ENCODE data around the gene METTL15.
"Not testable (repeated sequence)": the region's sequence is repeated elsewhere in the genome, so short reads cannot be mapped to it uniquely, and the experiment has no call there.

METTL15 gene

GRCh38 chr11:28110108-28110820, 2.1 kb downstream of the METTL15 start:
- DNase-seq (ENCODE audit: low spot score) = peak; percentile 83

DNA sequence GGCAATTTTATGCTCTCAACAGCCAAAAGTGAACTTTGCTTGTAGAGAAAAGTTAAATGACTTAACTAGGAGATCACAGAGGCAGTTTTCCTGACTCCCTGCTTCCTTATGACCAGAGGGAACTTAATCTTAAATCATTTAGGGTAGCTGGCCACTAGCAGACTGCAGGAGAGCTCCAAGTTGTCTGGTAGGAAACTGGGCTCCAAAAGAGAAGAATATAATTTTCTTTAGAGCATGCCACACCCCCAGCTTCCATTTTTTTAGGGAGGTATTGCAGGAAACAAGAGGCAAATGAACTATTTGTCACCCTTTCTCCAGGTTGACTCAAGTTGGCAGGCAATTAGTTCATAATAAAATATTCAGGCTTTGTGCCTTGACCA, 2.6 kb downstream of the METTL15 start:
- peak; percentile 17 for DNase-seq (ENCODE audit: low spot score)

GRCh38 chr11:28114116-28114515, 5.9 kb downstream of the METTL15 start:
- DNase-seq (ENCODE audit: low spot score) = no peak

- DNase-seq (ENCODE audit: low spot score) = no peak
Measured at GRCh38 chr11:28114731-28115130, 6.5 kb downstream of the METTL15 start.

GRCh38 chr11:28117712-28118111, 9.5 kb downstream of the METTL15 start:
- no peak for DNase-seq (ENCODE audit: low spot score)

DNA sequence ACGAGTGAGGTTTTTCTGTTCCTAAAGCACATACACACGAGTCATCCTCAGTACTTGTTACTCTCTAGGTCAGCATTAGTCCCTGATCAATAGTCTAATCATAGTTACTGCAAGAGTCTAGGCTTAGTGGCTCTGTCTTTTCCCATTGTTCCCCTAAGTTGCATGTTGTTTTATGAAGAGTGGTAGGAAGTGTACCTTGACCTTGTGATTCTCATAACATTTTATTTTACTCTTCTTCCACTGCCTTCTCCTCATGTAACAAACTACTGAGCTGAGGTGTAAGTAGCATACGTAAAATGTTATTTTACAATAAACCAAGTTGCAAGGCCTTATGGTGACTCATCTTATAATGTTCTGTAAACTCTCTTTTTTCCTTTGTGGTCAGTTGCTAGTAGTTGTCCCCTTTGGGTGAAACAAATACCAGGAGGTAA, 15.0 kb downstream of the METTL15 start:
- DNase-seq (ENCODE audit: low spot score) = no peak

DNA sequence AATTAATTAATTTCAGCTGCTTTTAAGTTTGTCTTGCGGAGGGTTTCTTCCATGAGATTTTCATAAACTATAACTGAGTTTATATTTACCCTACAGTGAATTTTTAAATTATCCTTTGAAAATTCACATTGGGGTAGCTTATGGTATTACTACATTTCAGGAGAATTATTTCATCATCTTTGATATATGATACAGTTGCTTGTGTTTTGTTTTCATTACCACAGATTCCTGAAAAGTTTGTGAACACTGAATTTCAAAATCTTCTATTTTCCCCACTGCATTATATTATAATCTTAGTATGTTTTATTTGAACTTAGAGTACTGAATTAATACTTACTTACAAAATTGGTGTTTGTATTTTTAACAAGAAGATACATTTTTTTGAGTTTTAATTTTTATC, 24.4 kb downstream of the METTL15 start:
- no peak for DNase-seq (ENCODE audit: low spot score)

DNA sequence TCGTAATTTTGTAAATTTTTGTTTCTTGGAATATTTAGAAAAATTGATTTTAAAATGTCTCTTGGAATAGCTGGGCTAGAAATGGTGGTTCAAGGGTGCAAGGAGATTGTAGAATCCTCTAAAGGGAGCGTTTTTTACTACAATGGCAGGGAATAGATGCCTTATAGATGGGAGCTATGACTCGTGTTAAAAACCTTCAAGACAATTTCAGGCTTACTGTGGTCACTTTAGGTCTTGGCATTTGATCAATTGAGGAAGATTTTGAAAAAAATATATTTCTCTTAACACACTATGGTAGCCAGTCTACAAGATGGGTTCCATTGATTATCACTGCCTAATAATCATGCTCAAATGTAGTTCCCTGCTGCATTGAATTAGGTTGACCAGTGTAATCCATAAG, 25.0 kb downstream of the METTL15 start:
- no peak for DNase-seq (ENCODE audit: low spot score)

- not testable (repeated sequence) for DNase-seq (ENCODE audit: low spot score)
Measured at GRCh38 chr11:28136157-28136556, 28.0 kb downstream of the METTL15 start.

DNA sequence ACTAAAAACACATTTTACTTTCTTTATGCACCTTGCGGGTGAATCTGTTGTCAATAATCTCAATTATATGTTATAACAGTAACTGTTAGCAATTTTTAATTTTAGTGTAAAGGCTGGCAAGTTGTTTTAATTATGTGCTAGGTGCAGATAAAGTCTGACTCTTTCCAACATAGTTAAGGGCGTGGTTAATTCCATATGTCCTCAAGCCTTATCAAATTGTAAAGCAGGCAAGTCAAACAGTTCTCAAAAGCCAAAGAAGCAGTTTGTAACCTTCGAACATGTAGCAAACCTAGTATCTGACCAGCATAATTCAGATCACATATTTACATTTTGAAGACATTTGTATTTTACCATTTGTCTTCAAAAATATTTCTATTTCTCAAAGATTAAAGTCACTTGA, 29.2 kb downstream of the METTL15 start:
- no peak for DNase-seq (ENCODE audit: low spot score)

GRCh38 chr11:28137832-28138231, 29.6 kb downstream of the METTL15 start:
- DNase-seq (ENCODE audit: low spot score) = no peak

GRCh38 chr11:28139841-28140415, 31.7 kb downstream of the METTL15 start:
- DNase-seq (ENCODE audit: low spot score) = no peak

DNA sequence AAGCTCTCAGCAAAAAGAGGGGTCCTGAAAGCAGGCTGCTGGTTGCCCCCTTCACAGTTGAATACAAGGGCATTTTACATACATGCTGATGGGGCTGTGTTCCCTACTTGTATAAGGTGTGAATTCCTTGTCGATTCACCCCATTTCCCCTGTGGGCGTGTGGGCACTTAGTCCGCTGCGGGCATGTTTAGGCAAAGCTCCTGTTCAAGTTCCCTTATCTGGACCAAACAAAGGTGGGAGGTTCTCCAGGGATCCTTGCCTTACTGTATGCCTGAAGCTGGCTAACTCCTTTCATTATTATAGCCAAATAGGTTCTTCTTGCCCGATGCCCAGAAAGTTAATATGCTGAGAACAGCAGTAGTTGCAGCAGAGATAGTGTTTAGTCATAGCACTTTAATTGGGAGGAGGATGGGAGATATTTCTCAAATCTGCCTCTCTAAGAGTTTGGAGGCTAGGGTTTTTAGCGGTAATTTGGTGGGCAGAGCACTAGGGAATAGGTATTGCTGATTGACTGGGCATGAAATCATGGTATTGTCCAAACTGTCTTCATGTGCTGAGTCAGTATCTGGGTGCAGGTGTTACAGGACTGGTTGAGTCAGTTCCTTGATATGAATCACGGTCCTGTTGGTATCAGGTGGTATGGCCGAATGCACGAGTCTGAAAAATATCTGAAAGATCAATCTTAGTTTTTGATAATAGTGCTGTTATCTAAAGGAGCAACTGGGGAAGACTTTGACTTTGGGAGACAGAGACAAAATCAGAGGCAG, 32.7 kb downstream of the METTL15 start:
- DNase-seq (ENCODE audit: low spot score) = no peak

DNA sequence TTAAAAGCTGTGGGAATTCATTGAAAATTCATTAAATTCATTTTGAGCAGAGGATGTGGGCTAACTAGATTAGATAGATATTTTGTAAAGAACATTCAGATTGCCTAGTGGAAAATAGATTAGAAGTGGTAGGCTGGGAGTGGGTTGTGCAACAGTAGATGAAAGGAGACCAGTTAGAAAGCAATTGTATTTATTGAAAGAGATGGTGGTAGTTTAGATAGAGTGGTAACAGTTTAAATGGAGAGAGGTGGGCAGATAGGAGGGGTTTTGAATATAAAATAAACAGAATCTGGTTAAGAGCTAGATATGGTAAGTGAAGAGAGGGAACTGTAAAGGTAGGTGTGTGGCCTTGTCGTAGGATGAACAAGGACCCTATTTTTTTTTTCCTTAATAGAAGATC, 34.5 kb downstream of the METTL15 start:
- no peak for DNase-seq (ENCODE audit: low spot score)

GRCh38 chr11:28144808-28145207, 36.6 kb downstream of the METTL15 start:
- peak; percentile 27 for DNase-seq (ENCODE audit: low spot score)

- peak; percentile 68 for DNase-seq (ENCODE audit: low spot score)
Measured at GRCh38 chr11:28146123-28146751, 38.0 kb downstream of the METTL15 start.

DNA sequence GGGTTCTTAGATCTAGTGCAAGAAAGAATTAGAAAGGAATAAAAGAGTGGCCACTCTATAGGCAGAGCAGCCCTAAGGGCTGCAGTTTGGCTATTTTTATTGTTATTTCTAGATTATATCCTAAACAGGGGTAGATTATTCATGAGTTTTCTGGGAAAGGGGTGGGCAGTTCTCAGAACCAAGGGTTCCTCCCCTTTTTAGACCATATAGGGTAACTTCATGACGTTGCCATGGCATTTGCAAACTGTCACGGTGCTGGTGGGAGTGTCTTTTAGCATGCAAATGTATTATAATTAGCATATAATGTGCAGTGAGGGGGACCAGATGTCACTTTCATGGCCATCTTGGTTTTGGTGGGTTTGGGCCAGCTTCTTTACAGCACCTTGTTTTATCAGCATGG, 44.6 kb downstream of the METTL15 start:
- no peak for DNase-seq (ENCODE audit: low spot score)

DNA sequence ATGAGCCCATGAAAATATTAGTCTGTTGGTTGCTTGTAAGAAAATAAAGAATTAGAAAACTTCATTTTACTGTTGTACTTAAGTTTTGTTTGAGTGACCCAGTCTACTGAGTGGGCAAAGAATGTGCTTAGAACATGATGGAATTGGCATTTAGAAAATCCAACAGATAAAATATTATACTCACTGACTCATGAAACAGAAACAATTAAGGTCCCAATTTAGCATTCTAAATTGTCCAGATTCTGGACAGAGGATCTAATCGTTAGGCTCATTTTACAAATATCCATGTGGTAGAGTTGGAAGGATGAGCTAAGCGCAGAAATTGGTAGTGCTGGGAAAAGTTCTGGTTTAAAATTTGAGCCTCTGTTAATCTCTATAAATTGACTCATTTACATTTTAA, 45.4 kb downstream of the METTL15 start:
- no peak for DNase-seq (ENCODE audit: low spot score)

GRCh38 chr11:28168718-28169117, 60.5 kb downstream of the METTL15 start:
- no peak for DNase-seq (ENCODE audit: low spot score)

GRCh38 chr11:28169816-28170215, 61.6 kb downstream of the METTL15 start:
- DNase-seq (ENCODE audit: low spot score) = no peak

DNA sequence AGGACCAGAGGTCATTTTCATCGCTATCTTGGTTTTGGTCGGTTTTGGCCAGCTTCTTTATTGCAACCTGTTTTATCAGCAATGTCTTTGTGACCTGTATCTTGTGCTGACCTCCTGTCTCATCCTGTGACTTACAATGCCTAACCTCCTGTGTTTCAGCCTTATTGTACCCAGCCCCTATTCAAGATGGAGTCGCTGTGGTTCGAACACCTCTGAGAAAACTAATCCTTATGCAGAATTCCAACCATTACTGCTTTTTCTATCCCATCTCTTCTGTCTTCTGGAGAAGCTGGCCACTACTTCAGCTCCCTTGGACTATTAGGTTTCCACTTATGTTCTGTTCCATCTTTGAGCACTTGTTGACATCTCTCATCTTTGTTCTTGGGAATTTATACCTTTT, 62.6 kb downstream of the METTL15 start:
- DNase-seq (ENCODE audit: low spot score) = no peak

GRCh38 chr11:28176351-28176750, 68.2 kb downstream of the METTL15 start:
- no peak for DNase-seq (ENCODE audit: low spot score)

- no peak for DNase-seq (ENCODE audit: low spot score)
Measured at GRCh38 chr11:28195449-28195848, 87.3 kb downstream of the METTL15 start.
